ENCODE measurements around the gene CASQ2.

Gene CASQ2

DNA sequence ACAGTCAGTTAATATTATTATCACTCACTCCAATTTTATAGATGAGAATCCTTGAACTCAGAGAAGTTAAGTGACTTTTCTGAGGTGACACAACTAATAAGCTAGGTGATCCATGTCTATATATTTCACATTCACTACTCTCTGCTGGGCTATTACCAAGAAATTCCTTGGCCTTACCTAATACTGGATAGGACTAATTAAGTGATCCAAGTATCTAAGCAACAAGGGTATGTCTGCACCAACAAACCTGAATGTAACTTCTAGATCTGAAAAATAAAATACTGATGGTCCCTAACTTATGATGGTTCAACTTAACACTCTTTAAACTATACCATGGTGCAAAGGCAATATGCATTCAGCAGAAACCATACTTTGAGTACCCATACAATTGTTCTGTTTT is 14.8 kb upstream of the CASQ2 start:
- no peaks in the 10 kb centered on the region for H3K36me3 ChIP-seq (replicated peaks; ENCODE audit: insufficient read depth, low read length)
- H2AFZ ChIP-seq (ENCODE audit: low read length): no peak overlapping the region
- peaks cover 5% of the 10 kb centered on the region; the same call in 1 of the 2 replicates for H3F3A ChIP-seq (ENCODE audit: insufficient read depth, low read length)
- DNase-seq: no peak
- no peak overlapping the region for H3K4me3 ChIP-seq (ENCODE audit: low read length)
- H3K4me2 ChIP-seq (ENCODE audit: low read depth, low read length): no peak overlapping the region
- no peak for TF ChIP-seq EZH2phosphoT487 (IDR thresholded peaks at IDR 0.05; ENCODE audit: low read length)
- TF ChIP-seq, protein P1, sequence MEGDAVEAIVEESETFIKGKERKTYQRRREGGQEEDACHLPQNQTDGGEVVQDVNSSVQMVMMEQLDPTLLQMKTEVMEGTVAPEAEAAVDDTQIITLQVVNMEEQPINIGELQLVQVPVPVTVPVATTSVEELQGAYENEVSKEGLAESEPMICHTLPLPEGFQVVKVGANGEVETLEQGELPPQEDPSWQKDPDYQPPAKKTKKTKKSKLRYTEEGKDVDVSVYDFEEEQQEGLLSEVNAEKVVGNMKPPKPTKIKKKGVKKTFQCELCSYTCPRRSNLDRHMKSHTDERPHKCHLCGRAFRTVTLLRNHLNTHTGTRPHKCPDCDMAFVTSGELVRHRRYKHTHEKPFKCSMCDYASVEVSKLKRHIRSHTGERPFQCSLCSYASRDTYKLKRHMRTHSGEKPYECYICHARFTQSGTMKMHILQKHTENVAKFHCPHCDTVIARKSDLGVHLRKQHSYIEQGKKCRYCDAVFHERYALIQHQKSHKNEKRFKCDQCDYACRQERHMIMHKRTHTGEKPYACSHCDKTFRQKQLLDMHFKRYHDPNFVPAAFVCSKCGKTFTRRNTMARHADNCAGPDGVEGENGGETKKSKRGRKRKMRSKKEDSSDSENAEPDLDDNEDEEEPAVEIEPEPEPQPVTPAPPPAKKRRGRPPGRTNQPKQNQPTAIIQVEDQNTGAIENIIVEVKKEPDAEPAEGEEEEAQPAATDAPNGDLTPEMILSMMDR (IDR thresholded peaks at IDR 0.05; ENCODE audit: low read length): no peak
- no peak for TF ChIP-seq EZH2 (optimal IDR thresholded peaks at IDR 0.05; ENCODE audit: low read depth, low read length)
- no peak overlapping the region for H3K9ac ChIP-seq (ENCODE audit: low read length)
- no peaks in the 10 kb centered on the region for H3K27me3 ChIP-seq (replicated peaks; ENCODE audit: insufficient read depth, low read length)
- H3K27ac ChIP-seq (ENCODE audit: low read length): peak overlapping the region; percentile 73; the same call in 1 of the 2 replicates
- H3K9me2 ChIP-seq (replicated peaks; ENCODE audit: insufficient read depth, low read length): no peaks in the 10 kb centered on the region
- no peaks in the 10 kb centered on the region for H3K79me2 ChIP-seq (ENCODE audit: low read length)
- H3K4me1 ChIP-seq (ENCODE audit: low read length): peaks cover 21% of the 10 kb centered on the region
- H3K9me3 ChIP-seq (replicated peaks; ENCODE audit: insufficient read depth, low read length): no peaks in the 10 kb centered on the region
- no peaks in the 10 kb centered on the region for H4K20me1 ChIP-seq (ENCODE audit: insufficient read depth, low read length)

DNA sequence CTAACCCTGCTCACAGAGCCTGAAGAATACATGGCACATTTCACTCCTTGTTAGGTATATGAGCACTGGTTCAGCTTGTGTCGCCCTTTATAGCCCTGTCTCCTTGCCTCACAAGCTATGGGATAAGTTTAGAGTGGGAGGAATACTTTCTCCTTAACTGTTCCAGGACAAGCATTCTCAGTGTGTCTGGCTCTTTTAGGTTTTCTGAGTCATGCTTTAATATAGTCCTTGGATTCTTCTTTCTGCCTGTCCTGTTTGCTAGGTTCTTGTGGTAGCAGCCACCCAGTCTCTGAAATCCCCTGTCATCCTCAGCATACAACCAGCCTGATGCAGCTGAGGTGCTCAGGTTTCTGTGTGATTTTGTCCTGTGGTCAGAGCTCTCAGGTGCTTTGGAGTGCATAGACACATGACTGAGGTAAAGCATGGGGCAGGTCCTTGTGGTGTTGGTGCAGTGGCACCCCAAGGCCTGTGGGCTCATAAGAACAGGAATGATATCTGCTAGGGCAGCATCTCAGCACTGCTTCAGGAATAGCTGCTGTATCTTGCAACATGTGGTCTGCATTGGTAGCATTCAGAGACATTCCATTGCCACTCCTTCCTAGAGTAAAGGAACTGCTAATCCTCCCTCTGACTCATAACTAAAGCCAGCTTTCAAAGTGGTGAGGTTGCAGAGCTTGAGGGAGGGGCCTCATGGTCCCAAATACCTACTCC is 14.2 kb upstream of the CASQ2 start:
- Histone ChIP-seq H3K27me3 (replicated peaks; ENCODE audit: insufficient read depth, low read length) (no peaks in the 10 kb centered on the region), H3K36me3 (replicated peaks; ENCODE audit: insufficient read depth, low read length) (no peaks in the 10 kb centered on the region), H3K4me2 (ENCODE audit: low read depth, low read length) (peak overlapping the region; percentile 18), H3K4me1 (ENCODE audit: low read length) (peaks cover 21% of the 10 kb centered on the region), H3K27ac (ENCODE audit: low read length) (peak overlapping the region; percentile 73), H3F3A (ENCODE audit: insufficient read depth, low read length) (peaks cover 5% of the 10 kb centered on the region; the same call in 1 of the 2 replicates), H3K9me2 (replicated peaks; ENCODE audit: insufficient read depth, low read length) (no peaks in the 10 kb centered on the region), H4K20me1 (ENCODE audit: insufficient read depth, low read length) (no peaks in the 10 kb centered on the region), H3K79me2 (ENCODE audit: low read length) (no peaks in the 10 kb centered on the region), H3K9ac (ENCODE audit: low read length) (no peak overlapping the region), H3K4me3 (ENCODE audit: low read length) (no peak overlapping the region), H2AFZ (ENCODE audit: low read length) (no peak overlapping the region), H3K9me3 (replicated peaks; ENCODE audit: insufficient read depth, low read length) (no peaks in the 10 kb centered on the region)
- DNase-seq: peak; percentile 65
- TF ChIP-seq, protein P1 (IDR thresholded peaks at IDR 0.05; ENCODE audit: low read length): no peak
- TF ChIP-seq EZH2phosphoT487 (IDR thresholded peaks at IDR 0.05; ENCODE audit: low read length) (no peak), EZH2 (optimal IDR thresholded peaks at IDR 0.05; ENCODE audit: low read depth, low read length) (no peak)

DNA sequence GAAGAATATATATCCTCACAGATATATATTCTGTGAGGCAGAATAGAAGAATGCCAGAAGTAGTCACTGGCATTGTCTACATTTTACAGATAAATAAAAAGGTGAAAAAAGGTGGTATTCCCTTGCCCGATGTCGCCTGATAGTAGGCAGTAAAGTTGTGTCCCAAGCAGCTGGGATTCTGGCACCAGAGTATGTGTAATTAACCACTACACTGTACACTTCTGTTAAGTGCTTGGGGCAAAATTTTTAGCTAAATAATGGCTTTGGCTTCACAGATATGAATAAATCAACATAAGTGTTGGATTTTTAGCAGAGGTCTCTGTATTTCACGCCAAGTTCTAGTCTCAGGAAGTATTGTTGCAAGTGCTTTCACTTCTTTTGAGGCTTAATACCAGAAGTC is 13.3 kb upstream of the CASQ2 start:
- no peaks in the 10 kb centered on the region for H4K20me1 ChIP-seq (ENCODE audit: insufficient read depth, low read length)
- no peak overlapping the region for H3K9ac ChIP-seq (ENCODE audit: low read length)
- H3K79me2 ChIP-seq (ENCODE audit: low read length): no peaks in the 10 kb centered on the region
- H3F3A ChIP-seq (ENCODE audit: insufficient read depth, low read length): peaks cover 5% of the 10 kb centered on the region; the same call in 1 of the 2 replicates
- H3K27me3 ChIP-seq (replicated peaks; ENCODE audit: insufficient read depth, low read length): no peaks in the 10 kb centered on the region
- H3K36me3 ChIP-seq (replicated peaks; ENCODE audit: insufficient read depth, low read length): no peaks in the 10 kb centered on the region
- TF ChIP-seq EZH2 (optimal IDR thresholded peaks at IDR 0.05; ENCODE audit: low read depth, low read length): no peak
- TF ChIP-seq, protein P1 (IDR thresholded peaks at IDR 0.05; ENCODE audit: low read length): no peak
- TF ChIP-seq EZH2phosphoT487 (IDR thresholded peaks at IDR 0.05; ENCODE audit: low read length): no peak
- peak overlapping the region; percentile 73 for H3K27ac ChIP-seq (ENCODE audit: low read length)
- H3K4me2 ChIP-seq (ENCODE audit: low read depth, low read length): peak overlapping the region; percentile 18
- H3K4me1 ChIP-seq (ENCODE audit: low read length): peaks cover 21% of the 10 kb centered on the region
- H3K9me2 ChIP-seq (replicated peaks; ENCODE audit: insufficient read depth, low read length): no peaks in the 10 kb centered on the region
- no peaks in the 10 kb centered on the region for H3K9me3 ChIP-seq (replicated peaks; ENCODE audit: insufficient read depth, low read length)
- H2AFZ ChIP-seq (ENCODE audit: low read length): no peak overlapping the region
- no peak overlapping the region for H3K4me3 ChIP-seq (ENCODE audit: low read length)
- no peak for DNase-seq

All from MM.1S (cell line).